GM19467 (cell line): ENCODE data around the gene HSPBAP1.
"Not testable (repeated sequence)": the region's sequence is repeated elsewhere in the genome, so short reads cannot be mapped to it uniquely, and the experiment has no call there.

Experiments used
- ATAC-seq: cut with Tn5 transposase; IDR thresholded peaks from one replicate; pipeline ENCODE4 v1.9.1; 2021; ENCODE audit warnings: mild to moderate bottlenecking, moderate library complexity; ENCODE audit not compliant: unreplicated experiment

The HSPBAP1 gene

GRCh38 chr3:122743581-122744120 lies 50.0 kb downstream of the HSPBAP1 start:
- no peak for ATAC-seq

- ATAC-seq, result no peak
These were observed 51.4 kb downstream of the HSPBAP1 start for GRCh38 chr3:122742234-122742633.

- no peak for ATAC-seq
These were observed 54.5 kb downstream of the HSPBAP1 start for GRCh38 chr3:122739172-122739571.

- ATAC-seq, result not testable (repeated sequence)
These were observed 60.7 kb downstream of the HSPBAP1 start for GRCh38 chr3:122732682-122733525.

- ATAC-seq, result no peak
These were observed 63.4 kb downstream of the HSPBAP1 start for GRCh38 chr3:122730240-122730639.

GRCh38 chr3:122728756-122729514 lies 64.7 kb downstream of the HSPBAP1 start:
- ATAC-seq, result no peak

GRCh38 chr3:122728186-122728585 lies 65.4 kb downstream of the HSPBAP1 start:
- ATAC-seq, result no peak

GRCh38 chr3:122727766-122728165 lies 65.9 kb downstream of the HSPBAP1 start:
- no peak for ATAC-seq

- ATAC-seq, result no peak
These were observed 66.3 kb downstream of the HSPBAP1 start for GRCh38 chr3:122727294-122727693.

GRCh38 chr3:122725106-122725505 lies 68.5 kb downstream of the HSPBAP1 start:
- ATAC-seq, result no peak

GRCh38 chr3:122719273-122719921 lies 74.2 kb downstream of the HSPBAP1 start:
- no peak for ATAC-seq

GRCh38 chr3:122716667-122717066 lies 77.0 kb downstream of the HSPBAP1 start:
- no peak for ATAC-seq

GRCh38 chr3:122714273-122714672 lies 79.4 kb downstream of the HSPBAP1 start:
- no peak for ATAC-seq

- not testable (repeated sequence) for ATAC-seq
These were observed 82.9 kb downstream of the HSPBAP1 start for GRCh38 chr3:122710616-122711251.

- ATAC-seq, result no peak
These were observed 88.3 kb downstream of the HSPBAP1 start for GRCh38 chr3:122705379-122705778.

- ATAC-seq, result no peak
These were observed 93.4 kb downstream of the HSPBAP1 start for GRCh38 chr3:122700193-122700592.

GRCh38 chr3:122697952-122698620 lies 95.5 kb downstream of the HSPBAP1 start:
- no peak for ATAC-seq

- no peak for ATAC-seq
These were observed 97.6 kb downstream of the HSPBAP1 start for GRCh38 chr3:122695927-122696561.

GRCh38 chr3:122694966-122695365 lies 98.7 kb downstream of the HSPBAP1 start:
- ATAC-seq, result peak; percentile 35

GRCh38 chr3:122692674-122693073 lies 101.0 kb downstream of the HSPBAP1 start:
- no peak for ATAC-seq
